GM19043 (cell line): Measurements from ENCODE around the gene MCF2L.

Source experiments
- ATAC-seq: cut with Tn5 transposase; IDR thresholded peaks from one replicate; pipeline ENCODE4 v1.9.1; 2021; ENCODE audit warnings: low read depth; ENCODE audit not compliant: unreplicated experiment

MCF2L gene

DNA sequence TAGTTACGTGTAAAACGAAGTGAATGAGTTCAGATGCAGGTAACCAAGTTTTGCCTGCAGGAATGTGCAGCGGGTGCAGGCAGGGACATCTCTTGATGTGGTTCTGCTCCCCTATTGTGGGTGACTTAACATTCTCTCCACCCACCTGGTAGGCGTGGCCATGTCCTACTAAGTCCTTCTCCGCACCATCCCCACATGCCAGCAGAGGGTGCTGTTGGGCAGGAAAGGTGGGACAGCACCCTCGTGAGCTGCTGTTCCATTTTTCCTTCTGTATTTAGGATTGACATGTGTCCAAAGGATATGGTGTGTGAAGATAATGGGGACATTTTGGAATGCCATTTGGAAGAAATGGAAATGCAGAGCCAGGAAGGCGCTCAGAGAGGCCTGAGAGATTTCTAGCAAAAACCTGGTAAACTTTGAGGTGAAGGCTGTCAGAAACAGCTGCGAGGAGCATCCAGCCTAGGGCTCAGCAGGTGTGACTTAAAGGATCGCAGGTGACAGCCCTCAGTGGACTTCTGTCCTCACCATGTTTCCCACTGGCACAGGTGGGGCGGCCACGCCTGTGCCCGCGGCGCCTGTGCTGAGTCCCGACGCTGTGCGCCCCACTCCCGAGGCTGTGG lies 26.2 kb upstream of the MCF2L start:
- peak; percentile 97 for ATAC-seq

DNA sequence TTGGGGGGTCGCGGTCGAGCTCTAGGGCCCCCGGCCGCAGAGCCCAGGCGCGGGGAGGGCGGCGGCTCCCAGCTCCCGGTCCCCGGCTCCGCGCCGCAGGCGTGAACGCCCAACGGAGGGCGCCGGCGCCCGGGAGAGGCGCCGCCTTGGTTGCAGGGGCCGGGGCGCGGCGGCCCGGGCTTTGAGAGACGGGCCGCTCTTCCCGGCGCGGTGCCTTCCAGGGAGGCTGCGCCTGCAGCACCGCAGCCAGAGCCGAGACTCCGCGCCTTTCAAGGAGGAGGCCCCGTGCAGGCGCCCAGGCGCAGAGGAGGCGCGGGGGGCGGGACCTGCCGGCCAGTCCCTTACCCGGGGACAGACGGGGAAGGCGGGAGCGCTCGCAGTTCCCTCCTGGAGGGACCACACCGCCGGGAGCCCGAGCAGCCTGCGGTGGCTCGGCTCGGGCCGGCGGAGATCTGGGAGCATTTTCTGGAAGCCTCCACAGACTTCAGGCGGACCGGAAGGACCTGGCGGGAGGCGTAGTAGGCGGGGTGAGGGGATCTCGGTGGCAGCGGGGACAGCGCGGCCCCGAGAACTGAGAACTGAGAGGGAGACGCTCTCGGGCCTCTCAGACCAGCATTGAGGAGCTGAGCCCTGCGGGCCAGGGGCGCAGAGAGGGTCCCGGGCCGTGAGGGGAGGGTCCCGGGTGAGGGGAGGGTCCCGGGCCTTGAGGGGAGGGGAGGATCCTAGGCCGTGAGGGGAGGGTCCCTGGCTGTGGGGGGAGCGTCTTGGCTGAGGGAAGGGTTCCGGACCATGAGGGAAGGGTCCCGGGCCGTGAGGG lies 25.5 kb upstream of the MCF2L start:
- ATAC-seq, result no peak

DNA sequence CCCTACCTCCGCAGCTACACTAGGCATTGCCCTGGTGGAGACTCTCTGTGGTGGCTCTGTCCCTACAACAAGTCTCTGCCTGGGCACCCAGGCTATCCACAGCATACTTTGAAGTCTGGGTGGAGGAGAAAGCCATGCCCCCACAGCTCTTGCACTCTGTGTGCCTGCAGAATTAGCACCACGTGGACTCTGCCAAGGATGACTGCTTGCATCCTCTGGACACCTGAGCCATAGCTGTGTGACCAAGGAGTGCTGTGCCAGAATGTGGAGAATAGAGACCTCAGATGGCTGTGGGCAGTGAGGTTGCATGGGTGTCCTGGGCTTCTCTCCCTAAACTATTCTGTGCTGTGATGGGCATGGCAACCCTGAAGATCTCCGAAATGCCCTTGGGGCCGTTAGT lies 21.2 kb upstream of the MCF2L start:
- ATAC-seq, result no peak

DNA sequence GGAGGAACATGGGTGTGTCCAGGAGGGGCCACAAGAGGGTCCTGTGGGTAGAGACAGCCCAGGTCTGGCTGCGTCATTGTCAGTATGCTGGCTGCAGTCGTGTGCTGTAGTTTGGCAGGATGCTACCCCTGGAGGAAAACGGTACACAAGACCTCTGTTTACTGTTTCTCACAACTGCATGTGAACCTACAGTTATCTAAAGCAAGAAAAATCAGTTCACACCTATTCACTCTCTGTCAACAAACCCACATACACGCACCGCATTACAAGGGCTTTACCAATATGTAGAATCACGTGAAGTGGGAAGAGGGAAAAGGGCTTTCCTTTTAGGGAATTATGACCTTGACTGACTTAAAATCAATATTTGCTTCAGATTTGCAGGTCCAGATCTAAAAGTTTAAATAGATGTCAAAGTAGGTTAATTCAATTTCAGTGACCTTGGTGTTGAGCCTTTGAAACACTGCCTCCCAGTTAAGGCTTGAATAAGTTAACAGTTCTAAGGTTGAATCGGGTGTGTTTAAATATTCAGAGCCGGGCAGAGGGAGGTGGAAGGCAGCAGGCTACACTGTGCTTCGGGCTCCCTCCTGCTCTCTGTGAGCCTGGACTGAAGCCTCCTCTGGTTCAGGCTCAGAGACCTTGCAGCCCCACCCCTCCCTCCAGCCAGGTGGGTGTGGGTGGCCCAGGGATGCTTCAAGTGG lies 17.2 kb upstream of the MCF2L start:
- ATAC-seq, result no peak

DNA sequence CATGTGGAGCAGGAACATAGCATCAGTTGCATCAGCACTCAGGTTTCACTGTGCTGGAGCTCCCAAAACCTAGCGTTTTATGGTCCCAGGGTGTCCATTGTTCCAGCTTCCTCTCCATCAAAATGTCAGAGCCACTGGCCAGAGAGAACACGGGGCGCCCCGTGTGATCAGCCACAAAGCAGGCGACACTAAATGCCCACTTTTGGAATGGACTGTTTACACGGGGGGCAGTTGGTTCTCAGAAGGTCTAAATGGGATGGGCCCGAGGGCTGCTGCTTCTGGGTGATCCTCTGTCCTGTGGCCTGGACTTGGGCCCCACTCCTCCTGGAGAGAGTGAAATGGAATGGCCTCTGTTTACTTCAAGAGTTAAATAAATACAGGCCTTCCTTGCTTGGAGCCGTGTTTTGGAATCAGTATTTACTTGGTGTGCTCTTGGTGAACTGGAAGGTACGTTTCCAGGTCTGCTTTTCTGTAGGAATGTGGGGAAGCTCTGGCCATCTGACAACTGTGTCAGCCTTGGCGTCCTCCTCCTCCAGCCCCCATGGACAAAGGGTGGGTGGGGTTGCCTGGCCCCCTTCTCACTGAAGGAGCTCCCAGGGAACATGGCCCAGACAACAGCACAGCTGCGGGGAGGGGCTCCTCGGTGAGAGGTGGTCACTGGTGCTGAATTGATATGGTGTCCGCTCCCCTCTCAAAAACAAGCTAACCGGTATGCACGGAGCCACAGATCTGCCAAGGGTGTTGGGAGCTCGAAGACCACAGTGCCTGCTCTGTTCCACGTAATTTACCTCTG lies 16.1 kb upstream of the MCF2L start:
- no peak for ATAC-seq

DNA sequence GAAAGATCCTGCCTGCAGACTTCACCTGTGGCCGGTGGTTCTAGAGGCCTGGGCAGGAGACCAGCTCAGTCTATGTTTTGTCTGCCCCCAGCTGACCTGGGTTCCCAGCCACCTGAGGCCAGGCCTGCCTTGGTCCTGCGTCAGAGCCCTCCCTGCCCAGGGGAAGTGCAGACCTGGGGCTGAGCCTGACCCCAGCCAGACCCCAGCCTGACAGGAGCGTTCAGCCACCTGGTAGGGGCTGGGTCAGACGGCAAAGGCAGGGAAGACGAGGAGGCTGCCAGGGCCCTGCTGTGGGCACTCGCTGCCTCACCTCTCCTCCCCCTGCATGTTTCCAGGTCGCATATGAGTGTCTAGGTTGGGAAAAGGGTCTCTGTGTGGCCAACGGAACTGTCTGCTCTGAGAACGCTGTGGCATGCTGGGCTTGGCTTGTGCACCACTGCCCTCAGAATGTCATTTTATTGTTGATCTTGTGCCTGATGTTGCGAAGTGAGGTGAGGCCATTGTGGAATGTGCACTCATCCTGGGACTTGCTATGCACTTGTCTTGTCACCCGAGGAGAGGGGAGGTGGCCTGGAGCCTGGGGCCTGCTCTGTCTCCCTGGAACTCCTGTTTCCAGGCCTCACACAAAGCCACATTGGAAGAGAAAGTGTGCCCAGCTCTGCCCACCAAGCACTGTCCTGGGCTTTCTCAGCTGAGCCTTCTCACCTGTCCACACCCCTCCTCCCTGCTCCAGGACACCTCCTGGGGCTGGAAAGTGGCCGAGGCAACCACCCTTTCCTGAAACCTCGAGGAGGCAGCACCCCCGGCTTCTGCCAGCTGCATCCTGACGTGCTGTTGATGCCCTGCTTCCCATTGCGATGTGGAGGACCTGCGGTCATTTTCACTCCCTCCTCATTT lies 15.2 kb upstream of the MCF2L start:
- no peak for ATAC-seq

DNA sequence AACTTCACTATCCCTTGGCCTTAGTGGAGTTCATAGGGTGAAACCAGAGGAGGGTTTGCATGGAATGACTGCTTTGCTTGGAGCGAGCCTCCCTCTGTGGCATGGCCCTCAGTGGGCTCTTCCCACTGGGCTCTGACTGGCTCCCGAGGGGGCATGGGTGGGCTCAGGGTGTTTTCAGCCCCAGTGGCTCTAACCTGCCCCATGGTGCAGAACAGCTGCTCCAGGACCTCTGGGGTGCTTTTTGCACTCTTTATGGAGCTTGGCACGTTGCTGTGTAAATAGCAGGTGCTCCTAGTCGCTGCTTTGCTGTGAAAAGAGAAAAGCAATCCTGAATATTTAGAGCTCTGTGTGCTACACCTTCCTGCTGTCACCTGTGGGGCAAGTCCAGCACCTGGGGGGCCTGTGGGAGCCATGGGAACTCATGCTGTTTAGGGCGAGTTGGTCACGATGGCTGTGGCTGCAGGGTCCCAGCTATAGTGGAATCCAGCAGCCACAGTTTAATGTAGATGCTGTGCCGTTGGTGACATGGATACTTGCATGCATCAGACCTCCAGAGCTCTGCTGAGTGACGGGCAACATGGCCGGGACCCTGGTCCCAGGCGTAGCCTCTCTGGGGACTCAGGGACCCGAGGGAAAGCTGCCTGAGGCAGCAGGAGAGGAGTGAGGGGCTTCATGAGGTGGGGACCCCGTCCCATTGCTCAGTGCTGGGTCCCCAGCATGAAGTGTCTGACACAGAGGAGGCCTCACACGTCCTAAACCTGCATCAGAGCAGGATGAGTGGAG lies 14.3 kb upstream of the MCF2L start:
- ATAC-seq, result no peak

DNA sequence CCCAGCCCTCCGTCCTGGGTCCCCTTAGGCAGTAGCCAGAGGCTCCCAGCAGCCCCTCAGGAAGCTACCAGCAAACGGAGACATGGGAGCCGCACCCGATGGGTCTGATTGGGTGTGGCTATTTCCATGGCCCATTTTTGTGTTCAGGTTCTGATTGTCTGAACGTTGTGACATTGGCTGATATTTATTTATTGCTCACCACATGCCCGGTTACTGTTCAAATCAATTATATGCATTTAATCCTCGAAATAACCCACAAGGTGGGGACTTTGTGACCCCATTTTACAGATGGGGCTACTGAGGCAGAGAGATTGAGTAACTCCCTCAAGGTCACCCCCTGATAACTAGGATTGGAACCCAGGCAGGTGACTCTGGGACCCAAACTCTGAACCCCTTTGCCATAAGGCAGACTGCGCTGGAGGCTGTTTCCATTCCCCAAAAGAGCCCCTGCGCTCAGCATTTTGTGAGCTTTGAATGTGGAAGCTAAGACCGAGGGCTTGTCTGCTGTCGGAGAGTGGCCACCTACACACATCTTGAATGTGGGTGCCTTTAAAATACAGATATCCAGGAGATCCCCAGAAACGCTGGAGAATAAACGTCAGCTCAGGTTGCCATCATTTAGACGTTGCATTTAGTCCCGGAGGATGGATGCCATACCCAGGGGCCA lies 13.6 kb upstream of the MCF2L start:
- no peak for ATAC-seq

DNA sequence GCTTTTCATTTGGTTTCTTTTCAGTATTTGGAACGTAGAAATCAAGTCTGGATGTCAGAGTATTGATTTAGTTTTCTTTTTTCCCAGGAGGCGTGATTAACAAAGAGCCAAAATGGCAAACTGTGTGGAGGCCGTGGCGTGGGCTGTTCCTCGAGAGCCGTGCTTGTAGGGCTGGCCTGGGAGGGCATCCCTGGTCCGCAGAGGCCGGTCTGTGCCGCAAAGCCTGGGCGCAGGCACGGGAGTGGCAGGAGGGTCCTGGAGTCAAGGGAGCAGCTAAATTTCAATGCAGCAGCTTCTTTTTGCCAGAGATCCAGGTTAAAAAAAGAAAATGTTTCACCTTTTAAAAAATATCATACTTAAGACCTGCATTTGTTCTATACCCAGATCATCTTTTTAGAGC lies 13.1 kb upstream of the MCF2L start:
- ATAC-seq, result no peak

DNA sequence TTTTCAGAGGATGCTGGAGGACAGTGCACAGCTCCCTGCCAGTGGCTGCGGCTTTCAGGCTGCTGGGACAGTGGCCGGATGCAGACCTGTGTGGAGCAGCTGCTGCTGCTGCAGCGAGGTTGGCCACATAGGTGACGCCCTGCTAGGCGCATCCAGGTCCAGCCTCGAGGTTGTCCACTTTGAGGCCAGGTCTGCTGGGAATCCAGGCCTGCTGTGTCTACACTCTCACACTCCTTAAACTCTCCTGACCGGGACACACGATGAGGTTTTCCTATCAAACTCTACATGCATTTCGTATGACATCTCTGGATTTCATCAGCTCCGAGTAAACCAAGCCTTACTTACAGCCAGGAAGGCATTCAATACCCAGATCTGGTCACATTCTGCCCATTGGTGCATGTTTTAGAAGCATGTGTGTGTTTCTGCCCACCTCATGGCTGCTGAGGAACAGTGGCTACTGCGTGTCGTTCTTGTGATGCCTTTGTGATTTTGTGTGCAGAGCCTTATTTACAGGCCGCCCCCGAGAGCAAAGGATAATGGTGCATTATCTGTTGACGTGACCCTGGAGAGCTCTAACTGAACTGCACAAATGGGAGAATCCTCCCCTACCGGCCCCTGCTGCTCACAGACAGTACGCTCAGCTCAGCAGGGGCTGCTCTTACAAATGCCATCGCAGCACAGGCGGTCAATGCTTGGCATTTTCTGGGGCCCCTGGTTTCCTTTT lies 12.3 kb upstream of the MCF2L start:
- no peak for ATAC-seq

DNA sequence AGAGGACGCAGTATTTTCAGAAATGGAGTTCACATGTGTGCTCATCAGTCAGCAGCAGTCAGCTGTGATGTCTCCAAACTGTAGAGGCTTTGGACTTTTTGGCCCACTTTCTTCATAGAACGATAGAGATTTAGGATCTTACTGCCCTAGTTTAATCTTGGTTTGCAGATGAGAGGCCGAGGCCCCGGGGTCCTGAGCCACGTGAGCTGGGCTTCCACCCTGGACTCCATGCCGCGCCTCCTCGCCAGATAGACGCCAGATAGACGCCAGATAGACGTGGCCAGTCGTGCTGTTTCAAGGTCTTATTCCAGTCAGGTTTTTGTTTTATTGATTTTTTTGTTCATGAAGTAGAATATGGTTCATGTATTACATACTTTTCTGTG lies 11.7 kb upstream of the MCF2L start:
- ATAC-seq, result no peak

DNA sequence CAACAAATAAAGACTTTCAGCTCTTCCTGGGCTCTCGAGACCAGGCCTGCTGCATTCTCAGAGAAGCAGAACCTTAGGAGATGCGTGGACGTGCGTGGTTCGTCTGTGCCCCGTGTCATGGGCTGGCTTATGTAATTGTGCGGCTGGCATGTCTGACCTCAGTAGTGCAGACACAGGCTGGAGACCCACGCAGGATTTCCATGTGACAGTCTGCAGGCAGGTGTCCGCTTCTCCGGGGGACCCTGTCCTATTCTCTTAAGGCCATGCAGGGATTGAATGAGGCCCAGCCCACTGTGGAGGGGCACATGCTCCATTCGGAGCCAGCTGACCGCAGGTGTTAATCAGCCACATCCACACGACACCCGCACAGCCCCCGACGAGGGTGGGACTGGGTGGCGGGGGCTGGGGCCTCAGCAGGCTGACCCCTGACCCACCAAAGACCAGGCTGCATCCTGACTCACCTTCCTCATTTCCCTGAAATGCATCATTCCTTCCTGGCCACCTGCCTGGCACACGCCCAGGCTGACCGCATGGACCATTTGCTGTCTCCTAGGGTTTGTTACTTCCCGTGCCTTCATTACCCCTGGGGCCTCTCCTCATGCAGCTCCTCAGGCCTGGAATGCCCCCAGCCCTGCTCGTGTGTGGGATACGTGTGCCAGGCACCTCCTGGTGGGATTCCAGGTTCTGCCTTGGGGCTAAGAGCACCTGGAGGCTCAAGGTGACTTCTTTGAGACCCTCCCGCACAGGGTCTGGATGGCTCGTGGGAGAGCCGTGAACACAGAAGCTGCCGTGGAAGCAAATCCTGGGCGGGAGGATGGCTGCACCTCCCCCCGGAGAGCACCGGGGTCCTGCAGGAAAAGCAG lies 10.7 kb upstream of the MCF2L start:
- ATAC-seq, result no peak

DNA sequence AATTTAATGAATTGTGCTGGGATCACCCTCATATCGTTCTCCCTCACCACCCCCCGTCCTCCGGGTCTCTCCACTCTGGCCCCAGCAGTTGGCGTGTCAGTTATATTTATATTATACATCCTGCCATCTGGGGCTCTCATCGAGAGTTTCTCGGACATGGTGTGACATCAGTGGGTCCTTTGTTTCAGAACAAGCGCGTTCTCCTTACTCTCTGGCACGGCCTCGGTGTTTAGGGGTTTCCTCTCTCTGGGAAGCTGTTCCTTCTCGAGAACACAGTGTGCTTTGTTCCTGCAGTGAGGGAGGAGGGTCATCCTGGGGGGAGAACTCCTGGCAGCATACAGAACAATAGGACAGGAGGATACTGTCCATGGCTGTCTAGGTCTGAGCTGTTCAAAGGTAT lies 9.8 kb upstream of the MCF2L start:
- no peak for ATAC-seq

DNA sequence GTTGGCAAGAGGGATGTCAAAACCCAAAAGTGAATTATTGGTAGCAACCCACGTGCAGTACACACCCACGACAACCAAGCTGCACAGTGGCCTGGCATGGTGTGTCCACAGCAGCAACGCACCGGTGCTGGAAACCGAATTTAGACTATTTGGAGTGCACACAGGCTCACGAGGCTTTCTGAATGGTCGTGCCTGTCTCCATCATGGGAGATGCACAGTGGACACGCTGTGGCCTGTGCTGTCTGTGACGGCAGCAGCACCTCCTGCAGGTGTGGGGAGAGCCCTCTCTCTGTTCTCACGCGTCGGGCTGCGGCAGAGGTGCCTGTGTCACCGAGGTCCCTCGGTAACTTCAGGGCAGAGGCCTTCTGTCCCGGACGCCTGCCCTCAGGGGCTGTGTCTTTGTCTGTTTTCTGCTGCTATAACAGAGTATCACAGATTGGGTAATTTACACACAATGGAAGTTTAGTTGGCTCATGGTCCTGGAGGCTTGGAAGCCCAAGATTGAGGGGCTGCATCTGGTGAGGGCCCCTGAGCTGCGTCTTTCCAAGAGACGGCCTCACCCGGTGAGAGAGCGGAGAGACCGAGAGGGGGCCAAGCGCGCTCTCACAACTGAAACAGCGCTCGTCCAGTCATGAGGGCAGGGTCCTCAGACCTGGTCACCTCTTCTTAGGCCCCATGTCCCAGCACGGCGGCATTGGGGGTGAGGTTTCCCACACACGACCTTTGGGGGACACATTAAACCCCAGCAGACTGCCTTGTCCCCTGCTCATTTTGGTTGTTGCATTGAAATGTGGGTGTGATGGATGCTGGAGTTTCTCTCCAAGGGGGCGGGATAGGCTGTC lies 9.1 kb upstream of the MCF2L start:
- no peak for ATAC-seq

DNA sequence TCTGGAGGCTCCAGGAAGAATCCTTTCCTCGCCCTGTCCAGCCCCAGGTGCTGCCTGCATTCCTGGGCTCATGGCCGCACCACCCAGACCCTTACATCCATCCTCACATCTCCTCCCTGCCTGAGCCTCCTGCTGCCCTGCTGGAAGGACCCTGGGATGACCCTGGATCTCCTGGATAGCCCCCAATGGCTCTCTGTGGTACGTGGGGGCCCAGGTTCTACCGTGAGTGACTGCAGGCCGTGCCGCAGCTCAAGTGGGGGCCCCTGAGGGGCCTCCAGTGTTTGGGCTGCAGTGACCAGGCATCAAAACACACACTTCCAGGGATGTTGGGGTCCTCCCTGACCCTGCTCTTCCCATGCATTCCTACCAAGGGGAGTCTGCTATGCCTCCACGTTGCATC lies 8.3 kb upstream of the MCF2L start:
- no peak for ATAC-seq
